ENCODE results near the gene NEDD4.

GRCh38 chr15:55780292-55780691 lies 213.1 kb downstream of the NEDD4 start:
- no peak for TF ChIP-seq CTCF (IDR thresholded peaks at IDR 0.05)
- no peak for TF ChIP-seq POLR2A (IDR thresholded peaks at IDR 0.05)

All from Peyer's patch (tissue), 4 donors.